Mesendoderm (in vitro differentiated cells): ENCODE results near the gene CAMTA1.
A peak's percentile ranks its signal among the peaks of the same experiment; 100 is the strongest.

Source experiments
- DNase-seq: peaks from one replicate; pipeline ENCODE4 v3.0.0; 2013
- H2AK5ac ChIP-seq: 2 replicates; pipeline ENCODE4 v1.6.1; 2013; ENCODE audit warnings: low read length, inconsistent platforms
- H2BK120ac ChIP-seq: 2 replicates; pipeline ENCODE4 v1.6.1; 2013; ENCODE audit warnings: low read depth, mild to moderate bottlenecking, low read length, moderate library complexity, mixed read lengths
- H2BK15ac ChIP-seq: replicated peaks from 2 replicates; pipeline ENCODE4 v1.6.1; 2013; ENCODE audit warnings: low read depth, mild to moderate bottlenecking, moderate library complexity
- H2BK5ac ChIP-seq: 2 replicates; pipeline ENCODE4 v1.6.1; 2013; ENCODE audit warnings: low read length, inconsistent platforms
- H3K18ac ChIP-seq: 2 replicates; pipeline ENCODE4 v1.6.1; 2013; ENCODE audit warnings: mild to moderate bottlenecking, low read length, mixed read lengths
- H3K23ac ChIP-seq: one replicate; pipeline ENCODE4 v1.6.1; 2013; ENCODE audit warnings: low read length
- H3K27ac ChIP-seq: 2 replicates; pipeline ENCODE4 v1.5.1; 2013; ENCODE audit warnings: low read depth, mild to moderate bottlenecking, inconsistent platforms, low read length, moderate library complexity
- H3K27me3 ChIP-seq: 2 replicates; pipeline ENCODE4 v1.6.1; 2013; ENCODE audit warnings: low read length, control low read depth, mild to moderate bottlenecking, inconsistent platforms; ENCODE audit not compliant: insufficient read depth, poor library complexity
- H3K36me3 ChIP-seq: 2 replicates; pipeline ENCODE4 v1.6.1; 2013; ENCODE audit warnings: low read length, inconsistent platforms; ENCODE audit not compliant: control insufficient read depth, insufficient read depth
- H3K4ac ChIP-seq: one replicate; pipeline ENCODE4 v1.6.1; 2013; ENCODE audit warnings: low read depth, mild to moderate bottlenecking, low read length, moderate library complexity
- H3K4me1 ChIP-seq: 2 replicates; pipeline ENCODE4 v1.6.1; 2013; ENCODE audit warnings: low read depth, low read length, inconsistent platforms; ENCODE audit not compliant: control insufficient read depth
- H3K4me2 ChIP-seq: 2 replicates; pipeline ENCODE4 v1.6.1; 2013; ENCODE audit warnings: low read length
- H3K4me3 ChIP-seq: 2 replicates; pipeline ENCODE4 v1.5.1; 2013; ENCODE audit warnings: mild to moderate bottlenecking, low read length
- H3K56ac ChIP-seq: one replicate; pipeline ENCODE4 v1.6.1; 2013; ENCODE audit warnings: low read length
- H3K79me1 ChIP-seq: 2 replicates; pipeline ENCODE4 v1.6.1; 2013; ENCODE audit warnings: low read length, inconsistent platforms
- H3K79me2 ChIP-seq: 2 replicates; pipeline ENCODE4 v1.6.1; 2013; ENCODE audit warnings: mild to moderate bottlenecking, low read length; ENCODE audit not compliant: control insufficient read depth, insufficient read depth
- H3K9ac ChIP-seq: 2 replicates; pipeline ENCODE4 v1.6.1; 2013; ENCODE audit warnings: low read length, inconsistent platforms
- H4K5ac ChIP-seq: one replicate; pipeline ENCODE4 v1.6.1; 2013; ENCODE audit warnings: low read length
- H4K8ac ChIP-seq: one replicate; pipeline ENCODE4 v1.6.1; 2013; ENCODE audit warnings: low read depth, mild to moderate bottlenecking, control low read depth, low read length, moderate library complexity
- WGBS: extraction: QIAGEN DNeasy Blood & Tissue Kit; methylation state at CpG from one replicate; pipeline ENCODE4 v1.1.7; 2013; ENCODE audit warnings: low lambda C conversion rate, missing lambda C conversion rate; ENCODE audit not compliant: insufficient coverage; ENCODE audit errors: extremely low coverage; 5-methylcytosine and 5-hydroxymethylcytosine counted together

The CAMTA1 gene

DNA sequence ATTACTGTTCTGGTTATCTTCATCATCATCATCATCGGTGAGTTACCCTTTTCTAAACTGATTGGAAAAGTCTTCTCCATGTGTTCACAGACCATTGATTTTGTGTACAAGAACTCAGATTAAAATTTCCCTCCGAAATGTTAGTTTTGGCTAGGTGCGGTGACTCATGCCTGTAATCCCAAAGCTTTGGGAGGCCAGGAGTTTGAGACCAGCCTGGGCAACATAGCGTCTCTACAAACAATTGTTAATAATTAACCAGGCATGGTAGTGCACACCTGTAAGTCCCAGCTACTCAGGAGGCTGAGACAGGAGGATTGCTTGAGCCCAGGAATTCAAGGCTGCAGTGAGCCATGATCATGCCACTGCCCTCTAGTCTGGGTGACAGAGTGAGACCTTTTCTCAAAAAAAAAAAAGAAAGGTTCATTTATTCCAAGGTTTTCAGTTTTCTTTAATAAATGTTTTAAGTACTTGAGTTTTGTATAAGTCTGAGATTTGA, 992.9 kb downstream of the CAMTA1 start:
- no peaks in the 10 kb centered on the region for H3K4me1 ChIP-seq
- peaks cover 8% of the 10 kb centered on the region for H3K79me2 ChIP-seq
- H3K4ac ChIP-seq, result no peak overlapping the region
- H3K23ac ChIP-seq, result no peak overlapping the region
- H3K27ac ChIP-seq, result no peak overlapping the region
- H3K4me3 ChIP-seq, result no peak overlapping the region
- no peak overlapping the region for H3K18ac ChIP-seq
- H3K79me1 ChIP-seq, result peaks cover 4% of the 10 kb centered on the region
- H2AK5ac ChIP-seq, result no peak overlapping the region
- H2BK120ac ChIP-seq, result no peak overlapping the region
- no peak overlapping the region for H4K8ac ChIP-seq
- no peak overlapping the region for H2BK15ac ChIP-seq
- no peaks in the 10 kb centered on the region for H3K27me3 ChIP-seq
- no CpG with 5 or more reads among the region's 4 CpGs for WGBS
- H3K9ac ChIP-seq, result no peak overlapping the region
- DNase-seq, result no peak
- H2BK5ac ChIP-seq, result no peak overlapping the region
- H3K56ac ChIP-seq, result no peak overlapping the region
- H3K4me2 ChIP-seq, result no peak overlapping the region
- peaks cover 3% of the 10 kb centered on the region for H3K36me3 ChIP-seq
- no peak overlapping the region for H4K5ac ChIP-seq

DNA sequence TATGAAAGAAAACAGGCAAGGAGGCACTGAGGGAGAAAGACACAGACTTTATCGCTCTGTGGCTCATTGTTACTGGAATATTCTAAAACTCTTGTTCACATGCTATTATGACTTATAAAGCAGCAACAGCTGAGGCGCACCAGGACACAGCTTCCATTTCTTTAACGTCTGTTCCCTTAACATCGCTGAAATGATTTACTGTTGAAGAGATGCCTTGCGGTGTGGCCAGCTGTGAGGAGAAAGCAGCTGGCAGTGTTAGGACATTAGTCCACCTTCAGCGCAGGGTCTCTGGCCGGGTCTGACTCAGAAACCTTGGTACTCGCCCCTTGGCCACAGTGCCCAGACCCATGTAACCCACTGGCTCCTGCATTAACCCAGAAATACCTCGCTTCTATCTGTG, 995.7 kb downstream of the CAMTA1 start:
- Histone ChIP-seq H3K36me3 (peaks cover 2% of the 10 kb centered on the region), H3K27ac (no peak overlapping the region), H3K4me1 (no peaks in the 10 kb centered on the region)

DNA sequence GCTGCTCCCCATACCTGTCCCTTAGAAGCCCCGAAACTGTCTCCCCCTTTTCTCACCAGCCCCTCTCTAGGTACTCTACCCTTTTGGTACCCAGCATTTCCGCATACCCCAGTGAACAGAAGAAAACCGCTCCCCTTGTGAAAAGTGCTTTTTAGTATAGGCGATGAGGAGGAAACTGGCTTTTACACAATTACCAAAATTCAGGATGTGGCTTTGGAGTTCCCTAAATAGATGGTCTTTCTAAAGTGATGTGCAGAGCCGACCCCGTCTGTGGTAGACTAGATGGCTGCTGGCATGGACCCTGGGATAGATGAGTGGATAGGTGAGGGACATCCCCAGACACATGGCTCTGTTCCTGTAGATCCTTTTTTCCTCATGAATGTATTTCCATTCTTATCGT, 996.2 kb downstream of the CAMTA1 start:
- Histone ChIP-seq H3K23ac (no peak overlapping the region), H3K27ac (no peak overlapping the region), H3K18ac (no peak overlapping the region), H3K79me1 (no peaks in the 10 kb centered on the region), H3K79me2 (no peaks in the 10 kb centered on the region), H3K4me2 (no peak overlapping the region), H3K9ac (no peak overlapping the region), H2BK15ac (no peak overlapping the region), H2BK5ac (no peak overlapping the region), H3K56ac (no peak overlapping the region), H3K27me3 (peaks cover 3% of the 10 kb centered on the region), H3K4me1 (no peaks in the 10 kb centered on the region), H2AK5ac (no peak overlapping the region), H3K36me3 (peaks cover 2% of the 10 kb centered on the region), H3K4me3 (no peak overlapping the region), H2BK120ac (no peak overlapping the region), H4K8ac (no peak overlapping the region), H3K4ac (no peak overlapping the region), H4K5ac (no peak overlapping the region)
- no peak for DNase-seq
- no CpG with 5 or more reads among the region's 7 CpGs for WGBS

More for the DNA sequence above, 995.7 kb downstream of the CAMTA1 start:
- Histone ChIP-seq H3K79me1 (no peaks in the 10 kb centered on the region), H3K4ac (no peak overlapping the region), H3K4me2 (no peak overlapping the region), H4K8ac (no peak overlapping the region), H2AK5ac (no peak overlapping the region), H2BK15ac (no peak overlapping the region), H3K4me3 (no peak overlapping the region), H4K5ac (no peak overlapping the region), H3K79me2 (no peaks in the 10 kb centered on the region), H3K18ac (no peak overlapping the region), H2BK120ac (no peak overlapping the region), H2BK5ac (no peak overlapping the region), H3K23ac (no peak overlapping the region), H3K9ac (no peak overlapping the region), H3K27me3 (peaks cover 3% of the 10 kb centered on the region), H3K56ac (no peak overlapping the region)
- DNase-seq, result no peak
- WGBS, result no CpG with 5 or more reads among the region's 9 CpGs

DNA sequence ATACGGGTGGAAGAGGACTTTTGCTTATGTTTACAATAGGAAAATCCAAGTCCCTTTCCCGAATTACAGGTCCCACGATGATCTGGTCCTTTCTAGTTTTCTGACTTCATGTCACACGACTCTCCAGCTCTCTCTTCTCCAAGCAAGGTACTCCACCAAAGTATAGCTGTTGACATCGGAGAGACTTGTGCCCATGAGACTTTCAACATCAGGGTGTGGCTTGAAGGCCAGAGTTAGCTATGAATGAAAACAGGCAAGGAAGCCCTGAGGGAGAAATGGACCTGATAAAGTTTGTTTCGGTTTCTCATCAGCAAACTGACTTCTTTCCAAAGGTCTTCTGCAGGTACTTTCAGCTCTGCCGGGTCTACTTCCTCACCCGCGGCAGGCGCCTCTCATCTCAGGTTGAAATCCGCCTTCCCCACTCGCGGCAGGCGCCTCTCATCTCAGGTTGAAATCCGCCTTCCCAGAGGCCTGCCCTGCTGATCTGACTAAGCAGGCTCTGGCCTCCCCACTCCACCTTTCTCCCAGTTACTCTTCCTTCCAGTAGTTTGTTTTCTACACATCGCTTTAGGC, 996.8 kb downstream of the CAMTA1 start:
- Histone ChIP-seq H2BK120ac (no peak overlapping the region), H3K79me1 (no peaks in the 10 kb centered on the region), H2AK5ac (no peak overlapping the region), H3K18ac (no peak overlapping the region), H3K4me1 (no peaks in the 10 kb centered on the region), H3K27me3 (peaks cover 3% of the 10 kb centered on the region), H3K4me3 (no peak overlapping the region), H4K5ac (no peak overlapping the region), H2BK5ac (no peak overlapping the region), H3K23ac (no peak overlapping the region), H3K4ac (no peak overlapping the region), H2BK15ac (no peak overlapping the region), H3K9ac (no peak overlapping the region), H3K79me2 (no peaks in the 10 kb centered on the region), H3K27ac (no peak overlapping the region), H3K56ac (no peak overlapping the region), H3K4me2 (no peak overlapping the region), H3K36me3 (peaks cover 2% of the 10 kb centered on the region), H4K8ac (no peak overlapping the region)
- no peak for DNase-seq
- WGBS, result no CpG with 5 or more reads among the region's 16 CpGs

DNA sequence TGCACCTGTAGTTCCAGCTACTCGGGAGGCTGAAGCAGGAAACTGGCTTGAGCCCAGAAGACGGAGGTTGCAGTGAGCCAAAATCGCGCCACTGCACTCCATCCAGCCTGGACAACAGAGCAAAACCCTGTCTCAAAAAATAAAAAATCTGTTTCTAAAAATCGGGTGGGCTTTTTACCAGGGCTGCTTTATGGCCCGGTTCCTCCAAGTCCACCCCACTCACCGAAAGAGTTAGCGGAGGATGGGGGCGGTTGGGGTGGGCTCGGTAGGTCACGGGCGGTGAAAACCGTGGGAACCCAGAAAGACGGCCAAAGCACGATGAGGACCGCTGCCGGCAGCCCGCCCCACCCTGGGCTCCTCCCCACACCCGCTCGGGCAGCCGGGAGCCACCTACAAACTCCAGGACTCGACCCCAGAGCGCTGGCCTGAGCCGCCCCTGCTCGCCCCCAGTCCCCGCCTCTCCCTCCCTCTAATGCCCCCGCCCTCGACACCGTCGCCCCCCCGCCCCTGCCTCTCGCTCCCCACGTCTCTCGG, 998.0 kb downstream of the CAMTA1 start:
- H3K23ac ChIP-seq, result no peak overlapping the region
- no peaks in the 10 kb centered on the region for H3K79me1 ChIP-seq
- peak overlapping the region; percentile 76 for H3K56ac ChIP-seq
- peak; percentile 76 for DNase-seq
- H3K4me1 ChIP-seq, result no peaks in the 10 kb centered on the region
- WGBS, result no CpG with 5 or more reads among the region's 34 CpGs
- peak overlapping the region; percentile 63 for H3K9ac ChIP-seq
- H3K18ac ChIP-seq, result peak overlapping the region; percentile 85
- no peak overlapping the region for H3K4ac ChIP-seq
- H3K79me2 ChIP-seq, result no peaks in the 10 kb centered on the region
- peaks cover 3% of the 10 kb centered on the region for H3K27me3 ChIP-seq
- H4K5ac ChIP-seq, result no peak overlapping the region
- H3K4me2 ChIP-seq, result peak overlapping the region; percentile 74
- peak overlapping the region; percentile 36 for H3K4me3 ChIP-seq
- no peak overlapping the region for H2BK120ac ChIP-seq
- no peaks in the 10 kb centered on the region for H3K36me3 ChIP-seq
- no peak overlapping the region for H2BK5ac ChIP-seq
- no peak overlapping the region for H3K27ac ChIP-seq
- H2AK5ac ChIP-seq, result no peak overlapping the region
- H2BK15ac ChIP-seq, result no peak overlapping the region
- peak overlapping the region; percentile 15 for H4K8ac ChIP-seq
